Measurements from ENCODE around the gene HMMR. TPM values are rescaled to one million over a fixed set of nuclear protein-coding genes. Genes with fewer than 3 reads are reported as not detected.
A peak's percentile ranks its signal among the peaks of the same experiment; 100 is the strongest.
"Not testable (repeated sequence)": the region's sequence is repeated elsewhere in the genome, so short reads cannot be mapped to it uniquely, and the experiment has no call there.

The HMMR gene
- total RNA-seq, result 29.0 TPM
- 0.67 TPM for polyA plus RNA-seq

GRCh38 chr5:163460562-163461171, at the start of gene HMMR:
TSS of gene HMMR (plus strand) at chr5:163460632. CDS start at chr5:163460693, 61 bp downstream.
- Histone ChIP-seq H3K27ac (ENCODE audit: low read depth) (peak within 1 kb of the TSS; percentile 93), H3K4me1 (ENCODE audit: insufficient read depth) (no peaks in the 10 kb centered on the region)

GRCh38 chr5:163415673-163416072, 44.8 kb upstream of the HMMR start:
- not testable (repeated sequence) for H3K27ac ChIP-seq (ENCODE audit: low read depth); H3K4me1 ChIP-seq (ENCODE audit: insufficient read depth); H3K36me3 ChIP-seq (ENCODE audit: insufficient read depth); DNase-seq (ENCODE audit: extremely low spot score); H3K4me3 ChIP-seq (ENCODE audit: low read depth, low read length)
- WGBS, result 31% methylated on average over 15 of the region's 15 CpGs

More at GRCh38 chr5:163460562-163461171, at the start of gene HMMR:
- DNase-seq (ENCODE audit: extremely low spot score), result peak; percentile 15
- Histone ChIP-seq H3K36me3 (ENCODE audit: insufficient read depth) (no peaks in the 10 kb centered on the region), H3K4me3 (ENCODE audit: low read depth, low read length) (peak within 1 kb of the TSS; percentile 57)
- WGBS, result under 1% methylated on average over 23 of the region's 23 CpGs

GRCh38 chr5:163424836-163425235, 35.6 kb upstream of the HMMR start:
- H3K4me3 ChIP-seq (ENCODE audit: low read depth, low read length), result no peak overlapping the region
- H3K27ac ChIP-seq (ENCODE audit: low read depth), result no peak overlapping the region
- no peak for DNase-seq (ENCODE audit: extremely low spot score)
- no peaks in the 10 kb centered on the region for H3K36me3 ChIP-seq (ENCODE audit: insufficient read depth)
- H3K4me1 ChIP-seq (ENCODE audit: insufficient read depth), result no peaks in the 10 kb centered on the region
- WGBS, result 98% methylated on average over 1 of the region's 1 CpG

DNA sequence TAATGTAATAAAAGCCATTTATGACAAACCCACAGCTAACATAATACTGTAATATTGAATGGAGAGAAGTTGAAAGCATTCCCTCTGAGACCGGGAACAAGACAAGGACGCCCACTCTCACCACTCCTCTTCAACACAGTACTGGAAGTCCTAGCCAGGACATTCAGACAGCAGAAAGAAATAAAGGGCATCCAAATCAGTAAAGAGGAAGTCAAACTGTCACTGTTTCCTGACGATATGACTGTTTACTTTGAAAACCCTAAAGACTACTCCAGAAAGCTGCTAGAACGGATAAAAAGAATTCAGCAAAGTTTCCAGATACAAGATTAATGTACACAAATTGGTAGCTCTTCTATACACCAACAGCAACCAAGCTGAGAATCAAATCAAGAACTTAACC, 34.3 kb upstream of the HMMR start:
- not testable (repeated sequence) for H3K27ac ChIP-seq (ENCODE audit: low read depth); H3K36me3 ChIP-seq (ENCODE audit: insufficient read depth); H3K4me1 ChIP-seq (ENCODE audit: insufficient read depth); DNase-seq (ENCODE audit: extremely low spot score); H3K4me3 ChIP-seq (ENCODE audit: low read depth, low read length)
- WGBS, result 60% methylated on average over 4 of the region's 4 CpGs

DNA sequence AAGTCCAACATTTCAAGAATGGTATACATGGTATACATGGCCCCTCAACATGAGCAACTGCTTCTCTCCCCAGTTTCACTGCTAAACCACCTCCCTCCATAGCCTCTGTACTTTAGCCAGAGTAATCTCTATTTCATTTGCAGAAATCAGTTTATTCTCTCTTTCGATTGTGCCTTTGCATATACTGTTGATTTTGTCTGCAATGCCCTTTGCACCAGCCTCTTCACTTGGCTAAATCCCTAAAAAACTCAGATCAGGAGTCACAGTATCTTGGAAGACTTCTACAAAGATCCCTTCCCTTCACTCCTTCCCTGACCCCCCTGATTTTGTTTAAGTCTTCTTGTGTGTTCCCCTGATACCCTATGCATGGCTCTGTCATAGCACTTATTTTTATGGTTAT, 27.9 kb upstream of the HMMR start:
- 89% methylated on average over 1 of the region's 1 CpG for WGBS
- DNase-seq (ENCODE audit: extremely low spot score), result no peak

GRCh38 chr5:163433271-163433670, 27.2 kb upstream of the HMMR start:
- Histone ChIP-seq H3K27ac (ENCODE audit: low read depth) (no peak overlapping the region), H3K4me3 (ENCODE audit: low read depth, low read length) (no peak overlapping the region), H3K4me1 (ENCODE audit: insufficient read depth) (no peaks in the 10 kb centered on the region), H3K36me3 (ENCODE audit: insufficient read depth) (no peaks in the 10 kb centered on the region)
- 39% methylated on average over 5 of the region's 5 CpGs for WGBS
- no peak for DNase-seq (ENCODE audit: extremely low spot score)

More for the DNA sequence above, 27.9 kb upstream of the HMMR start:
- H3K4me3 ChIP-seq (ENCODE audit: low read depth, low read length), result no peak overlapping the region
- no peaks in the 10 kb centered on the region for H3K36me3 ChIP-seq (ENCODE audit: insufficient read depth)
- no peaks in the 10 kb centered on the region for H3K4me1 ChIP-seq (ENCODE audit: insufficient read depth)
- no peak overlapping the region for H3K27ac ChIP-seq (ENCODE audit: low read depth)

GRCh38 chr5:163434401-163434866, 26.0 kb upstream of the HMMR start:
- H3K36me3 ChIP-seq (ENCODE audit: insufficient read depth), result no peaks in the 10 kb centered on the region
- no peak overlapping the region for H3K27ac ChIP-seq (ENCODE audit: low read depth)
- no peak overlapping the region for H3K4me3 ChIP-seq (ENCODE audit: low read depth, low read length)
- H3K4me1 ChIP-seq (ENCODE audit: insufficient read depth), result no peaks in the 10 kb centered on the region
- DNase-seq (ENCODE audit: extremely low spot score), result no peak
- 14% methylated on average over 3 of the region's 3 CpGs for WGBS

DNA sequence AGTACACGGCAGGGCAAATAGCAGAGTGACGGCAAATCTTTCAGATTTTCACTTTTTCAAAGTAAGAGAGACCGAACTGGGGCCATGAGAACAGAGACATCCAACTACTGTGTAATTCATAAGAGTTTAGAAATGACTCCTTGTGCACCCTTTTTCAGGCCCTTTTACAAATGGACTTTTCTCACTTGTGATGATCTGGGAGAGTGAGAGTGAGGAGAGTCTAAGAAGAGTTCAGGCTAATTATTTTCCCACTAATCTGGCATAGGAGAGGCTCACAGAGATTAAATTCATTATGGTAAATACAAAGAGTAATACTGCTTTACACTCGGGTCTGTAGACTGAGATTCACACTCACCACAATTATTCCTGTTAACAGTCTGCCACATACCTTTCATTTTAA, 23.9 kb upstream of the HMMR start:
- no peak overlapping the region for H3K4me3 ChIP-seq (ENCODE audit: low read depth, low read length)
- H3K27ac ChIP-seq (ENCODE audit: low read depth), result no peak overlapping the region
- no peaks in the 10 kb centered on the region for H3K36me3 ChIP-seq (ENCODE audit: insufficient read depth)
- no peaks in the 10 kb centered on the region for H3K4me1 ChIP-seq (ENCODE audit: insufficient read depth)
- no peak for DNase-seq (ENCODE audit: extremely low spot score)
- 84% methylated on average over 4 of the region's 4 CpGs for WGBS

GRCh38 chr5:163437011-163437308, 23.5 kb upstream of the HMMR start:
- Histone ChIP-seq H3K36me3 (ENCODE audit: insufficient read depth) (no peaks in the 10 kb centered on the region), H3K4me1 (ENCODE audit: insufficient read depth) (no peaks in the 10 kb centered on the region), H3K4me3 (ENCODE audit: low read depth, low read length) (peak overlapping the region; percentile 33), H3K27ac (ENCODE audit: low read depth) (no peak overlapping the region)
- no peak for DNase-seq (ENCODE audit: extremely low spot score)
- 3% methylated on average over 6 of the region's 6 CpGs for WGBS

- Histone ChIP-seq H3K36me3 (ENCODE audit: insufficient read depth) (no peaks in the 10 kb centered on the region), H3K4me3 (ENCODE audit: low read depth, low read length) (peak within 1 kb of the TSS; percentile 89), H3K4me1 (ENCODE audit: insufficient read depth) (no peaks in the 10 kb centered on the region), H3K27ac (ENCODE audit: low read depth) (peak within 1 kb of the TSS; percentile 93)
- peak; percentile 95 for DNase-seq (ENCODE audit: extremely low spot score)
- WGBS, result under 1% methylated on average over 51 of the region's 51 CpGs
These were observed 22.9 kb upstream of the HMMR start, which contains the start of gene CCNG1 for GRCh38 chr5:163437309-163438182. TSS of gene CCNG1 (plus strand) at chr5:163437595. CDS start at chr5:163439257, 1,662 bp downstream.

DNA sequence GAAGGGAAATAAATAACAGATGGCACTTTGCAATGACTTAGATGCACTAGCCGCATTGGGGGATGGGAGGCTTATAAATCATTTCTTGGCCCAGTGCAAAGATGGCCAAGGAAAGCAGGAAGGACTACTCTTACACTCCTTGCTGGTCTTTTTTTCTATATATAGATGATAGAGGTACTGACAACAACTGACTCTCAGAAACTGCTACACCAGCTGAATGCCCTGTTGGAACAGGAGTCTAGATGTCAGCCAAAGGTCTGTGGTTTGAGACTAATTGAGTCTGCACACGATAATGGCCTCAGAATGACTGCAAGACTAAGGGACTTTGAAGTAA, 21.4 kb upstream of the HMMR start:
- 50% methylated on average over 2 of the region's 2 CpGs for WGBS
- Histone ChIP-seq H3K4me1 (ENCODE audit: insufficient read depth) (no peaks in the 10 kb centered on the region), H3K4me3 (ENCODE audit: low read depth, low read length) (no peak overlapping the region), H3K36me3 (ENCODE audit: insufficient read depth) (no peaks in the 10 kb centered on the region), H3K27ac (ENCODE audit: low read depth) (no peak overlapping the region)
- no peak for DNase-seq (ENCODE audit: extremely low spot score)

GRCh38 chr5:163440954-163441353, 19.5 kb upstream of the HMMR start:
- Histone ChIP-seq H3K27ac (ENCODE audit: low read depth) (no peak overlapping the region), H3K36me3 (ENCODE audit: insufficient read depth) (no peaks in the 10 kb centered on the region), H3K4me3 (ENCODE audit: low read depth, low read length) (no peak overlapping the region), H3K4me1 (ENCODE audit: insufficient read depth) (no peaks in the 10 kb centered on the region)
- WGBS, result 93% methylated on average over 3 of the region's 3 CpGs
- no peak for DNase-seq (ENCODE audit: extremely low spot score)

- no peak overlapping the region for H3K27ac ChIP-seq (ENCODE audit: low read depth)
- H3K4me3 ChIP-seq (ENCODE audit: low read depth, low read length), result no peak overlapping the region
- H3K4me1 ChIP-seq (ENCODE audit: insufficient read depth), result no peaks in the 10 kb centered on the region
- DNase-seq (ENCODE audit: extremely low spot score), result no peak
- WGBS, result 88% methylated on average over 1 of the region's 1 CpG
- peaks cover 2% of the 10 kb centered on the region for H3K36me3 ChIP-seq (ENCODE audit: insufficient read depth)
These were observed 15.9 kb upstream of the HMMR start for GRCh38 chr5:163444526-163444925.

- Histone ChIP-seq H3K36me3 (ENCODE audit: insufficient read depth) (peaks cover 2% of the 10 kb centered on the region), H3K4me1 (ENCODE audit: insufficient read depth) (no peaks in the 10 kb centered on the region), H3K4me3 (ENCODE audit: low read depth, low read length) (no peak overlapping the region), H3K27ac (ENCODE audit: low read depth) (no peak overlapping the region)
- no peak for DNase-seq (ENCODE audit: extremely low spot score)
- 94% methylated on average over 6 of the region's 6 CpGs for WGBS
These were observed 15.1 kb upstream of the HMMR start for GRCh38 chr5:163445345-163445744.

Measured in urinary bladder (tissue), 4 donors.